Measurements from ENCODE around the gene BABAM1. TPM values are rescaled to one million over a fixed set of nuclear protein-coding genes. Genes with fewer than 3 reads are reported as not detected.

BABAM1 gene
- total RNA-seq, 4 donors from 2014 or later, result 72.2 to 92.3 (median 82.5) TPM

DNA sequence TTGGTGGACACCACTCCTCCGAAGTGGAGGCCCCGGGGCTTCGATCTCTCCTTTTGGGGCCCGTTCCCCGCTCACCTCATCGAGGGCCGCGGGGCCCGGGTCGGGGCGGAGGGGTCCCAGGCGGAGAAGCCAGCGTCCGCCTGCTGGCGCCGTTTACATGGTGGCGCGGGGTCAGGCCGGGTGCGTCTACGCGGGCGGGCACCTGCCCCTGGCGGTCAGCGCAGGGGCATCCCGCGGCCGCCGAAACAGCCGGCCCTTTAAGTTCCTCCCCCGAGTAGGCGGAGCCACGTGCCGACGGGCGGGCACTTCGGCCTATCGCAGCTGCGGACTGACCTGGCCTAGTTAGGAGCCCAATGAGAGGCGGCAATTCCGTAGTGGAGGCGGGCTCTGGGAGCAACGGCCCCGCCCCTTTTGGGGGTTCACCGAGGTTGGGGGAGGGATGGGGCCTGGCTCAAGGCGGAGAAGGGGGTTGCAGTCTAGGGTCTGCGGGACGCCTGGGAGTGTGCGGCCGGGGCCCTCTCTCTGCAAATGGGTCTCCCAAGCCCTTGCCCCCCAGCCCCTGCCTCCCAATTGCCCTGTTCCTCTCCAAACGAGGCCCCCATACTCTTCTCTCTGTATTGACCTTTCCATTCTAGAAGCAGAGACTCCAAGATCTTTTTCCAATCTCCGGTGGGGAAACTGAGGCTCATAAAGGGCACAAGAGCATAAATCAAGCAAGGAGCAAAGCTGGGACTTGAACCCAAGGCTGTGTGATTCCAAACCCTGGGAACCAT, 36.1 kb downstream of the BABAM1 start, which contains the start of gene ABHD8:
Gene ABHD8 (minus strand): TSS at position 259 of the 773 bp plus-strand sequence. CDS start 1,809 bp downstream, outside the sequence.
- H3K4me1 ChIP-seq, result peaks cover 46 to 82% (median 71%) of the 10 kb centered on the region in 4 donors
- TF ChIP-seq POLR2AphosphoS5 (IDR thresholded peaks at IDR 0.05) (peak; percentile 74 to 80), POLR2A (IDR thresholded peaks at IDR 0.05; ENCODE audit: low read depth) (peak; percentile 31), EP300 (IDR thresholded peaks at IDR 0.05) (no peak)
- TF ChIP-seq, protein P1, sequence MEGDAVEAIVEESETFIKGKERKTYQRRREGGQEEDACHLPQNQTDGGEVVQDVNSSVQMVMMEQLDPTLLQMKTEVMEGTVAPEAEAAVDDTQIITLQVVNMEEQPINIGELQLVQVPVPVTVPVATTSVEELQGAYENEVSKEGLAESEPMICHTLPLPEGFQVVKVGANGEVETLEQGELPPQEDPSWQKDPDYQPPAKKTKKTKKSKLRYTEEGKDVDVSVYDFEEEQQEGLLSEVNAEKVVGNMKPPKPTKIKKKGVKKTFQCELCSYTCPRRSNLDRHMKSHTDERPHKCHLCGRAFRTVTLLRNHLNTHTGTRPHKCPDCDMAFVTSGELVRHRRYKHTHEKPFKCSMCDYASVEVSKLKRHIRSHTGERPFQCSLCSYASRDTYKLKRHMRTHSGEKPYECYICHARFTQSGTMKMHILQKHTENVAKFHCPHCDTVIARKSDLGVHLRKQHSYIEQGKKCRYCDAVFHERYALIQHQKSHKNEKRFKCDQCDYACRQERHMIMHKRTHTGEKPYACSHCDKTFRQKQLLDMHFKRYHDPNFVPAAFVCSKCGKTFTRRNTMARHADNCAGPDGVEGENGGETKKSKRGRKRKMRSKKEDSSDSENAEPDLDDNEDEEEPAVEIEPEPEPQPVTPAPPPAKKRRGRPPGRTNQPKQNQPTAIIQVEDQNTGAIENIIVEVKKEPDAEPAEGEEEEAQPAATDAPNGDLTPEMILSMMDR (IDR thresholded peaks at IDR 0.05), result peak; percentile 41 to 84 (median 71)

DNA sequence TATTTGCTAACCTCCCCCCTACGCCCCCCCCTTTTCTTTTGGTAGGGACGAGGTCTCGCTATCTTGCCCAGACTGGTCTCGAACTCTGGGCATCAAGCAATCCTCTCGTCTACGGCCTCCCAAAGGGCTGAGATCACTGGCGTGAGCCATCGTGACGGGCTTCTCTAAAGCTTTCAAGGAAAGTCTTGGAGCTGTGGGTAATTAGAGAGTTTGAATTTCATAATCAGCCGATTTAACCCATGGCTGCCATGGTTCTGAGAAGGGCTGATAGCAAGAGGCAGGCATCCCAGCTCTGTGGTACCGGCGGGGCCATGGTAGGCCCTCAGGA, 36.7 kb downstream of the BABAM1 start:
- intact Hi-C loops (cut with DNase I), result no loop called here
- H3K27ac ChIP-seq (replicated peaks in 1 of 4), result peak overlapping the region; percentile 90 to 97 (median 91)
- TF ChIP-seq POLR2AphosphoS5 (IDR thresholded peaks at IDR 0.05) (no peak), POLR2A (IDR thresholded peaks at IDR 0.05; ENCODE audit: low read depth) (no peak), EP300 (IDR thresholded peaks at IDR 0.05) (no peak)
- TF ChIP-seq, protein P1 (IDR thresholded peaks at IDR 0.05), result no peak
- no peaks in the 10 kb centered on the region for H3K9me3 ChIP-seq
- H3K27me3 ChIP-seq, result peaks cover 0 to 9% (median 0%) of the 10 kb centered on the region in 4 donors
- H3K36me3 ChIP-seq, result peaks cover 0 to 15% (median 7%) of the 10 kb centered on the region in 4 donors
- peaks cover 46 to 87% (median 77%) of the 10 kb centered on the region in 4 donors for H3K4me1 ChIP-seq
- no peak for DNase-seq (ENCODE audit: extremely low spot score)
- H3K4me3 ChIP-seq, result peak overlapping the region; percentile 77 to 91 (median 82)
- 53% methylated on average over 7 of the region's 12 CpGs for WGBS

More for the DNA sequence above, 36.1 kb downstream of the BABAM1 start, which contains the start of gene ABHD8:
- H3K27me3 ChIP-seq, result peaks cover 0 to 9% (median 0%) of the 10 kb centered on the region in 4 donors
- H3K4me3 ChIP-seq, result peak within 1 kb of the TSS; percentile 77 to 91 (median 82)
- WGBS, result 3% methylated on average over 19 of the region's 52 CpGs
- peak within 1 kb of the TSS; percentile 90 to 97 (median 91) for H3K27ac ChIP-seq (replicated peaks in 1 of 4)
- H3K9me3 ChIP-seq, result peaks cover 0 to under 1% (median 0%) of the 10 kb centered on the region in 4 donors
- DNase-seq (ENCODE audit: extremely low spot score), result peak; percentile 98
- H3K36me3 ChIP-seq, result peaks cover 0 to 15% (median 8%) of the 10 kb centered on the region in 4 donors
- intact Hi-C loops (cut with DNase I), result no loop called here

DNA sequence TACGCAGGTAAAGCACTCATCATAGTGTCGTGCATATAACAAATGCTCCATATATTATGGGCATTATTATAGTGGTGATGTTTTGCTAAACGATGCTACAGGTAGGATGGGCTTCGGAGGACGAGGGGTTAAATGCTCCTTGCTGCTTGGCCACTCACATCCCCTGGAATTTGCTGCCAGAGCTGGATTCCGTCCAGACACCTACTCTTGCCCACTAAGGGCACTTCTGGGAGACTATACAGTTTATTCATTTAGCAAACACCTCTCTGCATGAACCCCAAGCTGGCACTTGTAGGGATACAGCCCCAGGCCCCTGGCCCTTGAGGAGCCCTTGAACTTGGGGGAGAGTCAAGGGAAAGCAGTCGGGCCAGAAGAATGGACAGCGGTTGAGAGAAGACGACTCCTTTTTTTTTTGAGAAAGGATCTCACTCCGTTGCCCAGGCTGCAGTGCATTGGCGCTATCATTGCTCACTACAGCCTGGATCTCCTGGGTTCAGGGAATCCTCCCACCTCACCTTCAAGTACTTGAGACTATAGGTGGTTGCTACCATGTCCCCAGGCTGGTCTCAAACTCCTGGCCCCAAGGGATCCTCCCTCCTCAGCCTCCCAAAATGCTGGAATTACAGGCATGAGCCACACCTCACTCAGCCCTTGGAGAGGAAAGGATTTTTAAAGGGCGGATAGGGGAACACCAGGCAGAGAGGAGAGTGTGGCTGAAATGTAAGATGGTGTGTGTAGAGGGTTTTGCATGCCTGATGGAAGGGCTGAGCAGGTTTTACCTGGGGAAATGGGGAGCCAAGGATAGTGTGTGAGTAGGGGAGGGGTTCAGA, 37.4 kb downstream of the BABAM1 start:
- TF ChIP-seq, protein P1 (IDR thresholded peaks at IDR 0.05), result no peak
- TF ChIP-seq EP300 (IDR thresholded peaks at IDR 0.05), result no peak
- no peak for TF ChIP-seq POLR2AphosphoS5 (IDR thresholded peaks at IDR 0.05)
- no peak for TF ChIP-seq POLR2A (IDR thresholded peaks at IDR 0.05; ENCODE audit: low read depth)
- peak overlapping the region in 3 of 4 donors; percentile 67 to 93 (median 76) for H3K4me3 ChIP-seq
- intact Hi-C loops (cut with DNase I), result no loop called here
- no peaks in the 10 kb centered on the region for H3K9me3 ChIP-seq
- DNase-seq (ENCODE audit: extremely low spot score), result no peak
- peaks cover 46 to 90% (median 79%) of the 10 kb centered on the region in 4 donors for H3K4me1 ChIP-seq
- WGBS, result 57% methylated on average over 12 of the region's 12 CpGs
- peaks cover 0 to 15% (median 7%) of the 10 kb centered on the region in 4 donors for H3K36me3 ChIP-seq
- H3K27ac ChIP-seq (replicated peaks in 1 of 4), result peak overlapping the region; percentile 90 to 97 (median 91)
- H3K27me3 ChIP-seq, result peaks cover 0 to 9% (median 0%) of the 10 kb centered on the region in 4 donors

DNA sequence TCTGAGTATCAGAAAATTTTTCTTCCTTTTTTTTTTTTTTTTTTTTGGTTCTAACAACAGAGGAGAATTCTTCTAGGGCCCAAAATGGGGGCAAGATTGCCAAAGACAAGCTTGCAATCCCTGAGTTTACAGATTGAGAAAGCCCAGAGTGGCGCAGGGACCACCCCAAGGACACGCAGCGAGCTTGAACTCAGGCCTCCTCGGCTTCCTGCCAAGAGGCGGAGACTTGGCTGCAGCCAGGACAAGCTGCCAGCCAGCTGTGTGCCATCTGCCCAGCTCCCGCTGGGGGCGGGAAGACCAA, 37.9 kb downstream of the BABAM1 start:
- WGBS, result 0% methylated on average over 5 of the region's 7 CpGs
- H3K27ac ChIP-seq (replicated peaks in 1 of 4), result peak overlapping the region; percentile 90 to 97 (median 91)
- intact Hi-C loops (cut with DNase I), result no loop called here
- H3K4me1 ChIP-seq, result peaks cover 51 to 92% (median 83%) of the 10 kb centered on the region in 4 donors
- peak overlapping the region; percentile 64 to 93 (median 72) for H3K4me3 ChIP-seq
- H3K9me3 ChIP-seq, result no peaks in the 10 kb centered on the region
- peaks cover 0 to 13% (median 6%) of the 10 kb centered on the region in 4 donors for H3K36me3 ChIP-seq
- TF ChIP-seq POLR2AphosphoS5 (IDR thresholded peaks at IDR 0.05), result no peak
- TF ChIP-seq, protein P1 (IDR thresholded peaks at IDR 0.05), result no peak
- no peak for TF ChIP-seq EP300 (IDR thresholded peaks at IDR 0.05)
- no peak for TF ChIP-seq POLR2A (IDR thresholded peaks at IDR 0.05; ENCODE audit: low read depth)
- peaks cover 0 to 9% (median 0%) of the 10 kb centered on the region in 4 donors for H3K27me3 ChIP-seq
- DNase-seq (ENCODE audit: extremely low spot score), result no peak
